T-cell (primary cell): ENCODE data around the gene LARGE1. TPM values are rescaled to one million over a fixed set of nuclear protein-coding genes. Genes with fewer than 3 reads are reported as not detected.
"Not testable (repeated sequence)": the region's sequence is repeated elsewhere in the genome, so short reads cannot be mapped to it uniquely, and the experiment has no call there.

Source experiments
- ATAC-seq, 4 experiments: fragments of 200-7000 bp in 3 of 4; fragments of 150-1000 bp in 1 of 4; cut with Tn5 transposase; replicated peaks in 1 of 4; 1 replicate in 3 of 4; 2 replicates in 1 of 4; pipeline ENCODE4 v1.10.0; 2021; ENCODE audit warnings: moderate library complexity in 3 of 4, mild to moderate bottlenecking in 2 of 4, moderate number of reproducible peaks in 1 of 4
- CTCF ChIA-PET, 2 donors: fragments of 300-600 bp; sonication (Branson Sonifier 250); formaldehyde crosslinking; loops; one replicate each; lab custom pipeline; 2022; ENCODE audit warnings: antibody characterized with exemption in 2 of 2; lab: Charles Lee
- POLR2A ChIA-PET, 2 donors: fragments of 300-600 bp; sonication (Branson Sonifier 250); formaldehyde crosslinking; loops; one replicate each; lab custom pipeline; 2022; ENCODE audit warnings: antibody characterized with exemption in 2 of 2; lab: Charles Lee
- DNase-seq, 35 experiments: peaks; one replicate each; pipeline versions ENCODE4 v3.0.0 to v3.0.0-alpha.2; 2013 to 2023
- H3K27ac ChIP-seq: one replicate; pipeline ENCODE4 v1.5.1; 2013; ENCODE audit warnings: low read length
- H3K27me3 ChIP-seq, 2 experiments: replicated peaks in 1 of 2; 1 replicate in 1 of 2; 2 replicates in 1 of 2; pipeline versions ENCODE4 v1.6.1 to v1.7.0; 2013; ENCODE audit warnings: low read length in 1 of 2, mixed read lengths in 1 of 2; ENCODE audit not compliant: control insufficient read depth in 2 of 2, insufficient read depth in 2 of 2; ENCODE audit errors: extremely low read depth in 1 of 2
- H3K36me3 ChIP-seq, 2 donors: 1 replicate in 1 of 2; 2 replicates in 1 of 2; pipeline versions ENCODE4 v1.6.1 to v1.7.0; 2013; ENCODE audit warnings: low read length in 1 of 2; ENCODE audit not compliant: control insufficient read depth in 2 of 2, insufficient read depth in 1 of 2; ENCODE audit errors: extremely low read depth in 1 of 2
- H3K4me1 ChIP-seq, 2 experiments: 1 replicate in 1 of 2; 2 replicates in 1 of 2; pipeline versions ENCODE4 v1.6.1 to v1.7.0; 2013; ENCODE audit warnings: low read length in 2 of 2, mixed read lengths in 1 of 2; ENCODE audit not compliant: insufficient read depth in 2 of 2, control insufficient read depth in 1 of 2; ENCODE audit errors: extremely low read depth in 1 of 2
- H3K4me3 ChIP-seq, 2 donors: 1 replicate in 1 of 2; 2 replicates in 1 of 2; pipeline versions ENCODE4 v1.5.1 to v1.7.0; 2013; ENCODE audit warnings: mild to moderate bottlenecking in 2 of 2, low read length in 1 of 2, moderate library complexity in 1 of 2; ENCODE audit not compliant: control insufficient read depth in 1 of 2; ENCODE audit errors: extremely low read depth in 1 of 2
- H3K9me3 ChIP-seq: 2 replicates; pipeline ENCODE4 v1.7.0; 2013
- H3K27ac Mint-ChIP-seq, 2 donors: one replicate each; pipeline ENCODE4 v1.8.0; 2020 to 2021; ENCODE audit warnings: mild to moderate bottlenecking in 2 of 2, mixed read lengths in 2 of 2
- H3K27me3 Mint-ChIP-seq, 2 donors: one replicate each; pipeline ENCODE4 v1.8.0; 2021 to 2022; ENCODE audit warnings: mixed read lengths in 2 of 2
- H3K36me3 Mint-ChIP-seq: one replicate; pipeline ENCODE4 v1.8.0; 2021; ENCODE audit warnings: mixed read lengths
- H3K4me1 Mint-ChIP-seq, 3 donors: one replicate each; pipeline ENCODE4 v1.8.0; 2020 to 2022; ENCODE audit warnings: mixed read lengths in 3 of 3, mild to moderate bottlenecking in 1 of 3
- H3K4me3 Mint-ChIP-seq, 3 donors: one replicate each; pipeline ENCODE4 v1.8.0; 2020 to 2022; ENCODE audit warnings: mild to moderate bottlenecking in 3 of 3, mixed read lengths in 3 of 3, moderate library complexity in 3 of 3
- H3K9me3 Mint-ChIP-seq, 3 donors: one replicate each; pipeline ENCODE4 v1.8.0; 2020 to 2022; ENCODE audit warnings: mixed read lengths in 3 of 3
- WGBS: methylation state at CpG from one replicate; pipeline ENCODE4 v1.1.5; 2013; ENCODE audit warnings: missing lambda C conversion rate; ENCODE audit not compliant: insufficient coverage; 5-methylcytosine and 5-hydroxymethylcytosine counted together
- total RNA-seq, 35 experiments: library from RNA in 6 of 35; stranded (reverse) in 6 of 35; fragments of 120-200 nt in 1 of 35; gene quantifications; one replicate each; pipeline versions ENCODE4 v1.2.1 to v1.2.4 and lab custom pipeline; 2013 to 2026

The LARGE1 gene
- total RNA-seq, 5 donors from 2014 or later (not counting 1 experiment from before 2014, with no cell fraction given), result 0.53 to 6.1 (median 3.0) TPM

- not testable (repeated sequence) for H3K4me1 ChIP-seq, ATAC-seq, DNase-seq
Observed at GRCh38 chr22:33566495-33566894, 353.8 kb downstream of the LARGE1 start.

GRCh38 chr22:33565580-33565995 is 354.7 kb downstream of the LARGE1 start:
- no peaks in the 10 kb centered on the region for H3K27me3 ChIP-seq
- no peak for ATAC-seq
- Mint-ChIP-seq H3K4me1 (peaks cover 0 to 7% (median 0%) of the 10 kb centered on the region in 3 donors), H3K27me3 (peaks cover 0 to 7% of the 10 kb centered on the region in 2 donors), H3K27ac (no peak overlapping the region), H3K4me3 (no peak overlapping the region), H3K36me3 (peaks cover 4% of the 10 kb centered on the region), H3K9me3 (peaks cover 2 to 10% (median 4%) of the 10 kb centered on the region in 3 donors)
- no peaks in the 10 kb centered on the region for H3K9me3 ChIP-seq
- no peak for DNase-seq
- WGBS, result 74% methylated on average over 5 of the region's 7 CpGs
- ChIA-PET POLR2A (no interaction called here), CTCF (no interaction called here)
- no peak overlapping the region for H3K4me3 ChIP-seq
- H3K27ac ChIP-seq, result no peak overlapping the region
- H3K4me1 ChIP-seq, result no peaks in the 10 kb centered on the region
- no peaks in the 10 kb centered on the region for H3K36me3 ChIP-seq

More at GRCh38 chr22:33566495-33566894, 353.8 kb downstream of the LARGE1 start:
- CTCF ChIA-PET, H3K36me3 Mint-ChIP-seq, H3K27ac Mint-ChIP-seq, H3K36me3 ChIP-seq, H3K4me1 Mint-ChIP-seq, H3K9me3 ChIP-seq, H3K27me3 Mint-ChIP-seq, H3K4me3 Mint-ChIP-seq, H3K27ac ChIP-seq, POLR2A ChIA-PET, H3K4me3 ChIP-seq, H3K27me3 ChIP-seq: not testable (repeated sequence)
- 93% methylated on average over 2 of the region's 6 CpGs for WGBS
- peaks cover 2 to 10% (median 4%) of the 10 kb centered on the region in 3 donors for H3K9me3 Mint-ChIP-seq

- H3K27me3 ChIP-seq, result no peaks in the 10 kb centered on the region
- Mint-ChIP-seq H3K4me1 (peaks cover 0 to 7% (median 0%) of the 10 kb centered on the region in 3 donors), H3K27me3 (peaks cover 0 to 5% of the 10 kb centered on the region in 2 donors), H3K36me3 (peaks cover 4% of the 10 kb centered on the region), H3K9me3 (peaks cover 2 to 10% (median 7%) of the 10 kb centered on the region in 3 donors), H3K27ac (no peak overlapping the region), H3K4me3 (no peak overlapping the region)
- no peaks in the 10 kb centered on the region for H3K9me3 ChIP-seq
- no peaks in the 10 kb centered on the region for H3K4me1 ChIP-seq
- 94% methylated on average over 2 of the region's 6 CpGs for WGBS
- no peaks in the 10 kb centered on the region for H3K36me3 ChIP-seq
- ATAC-seq (no peak), DNase-seq (no peak)
- CTCF ChIA-PET, result no interaction called here
- no peak overlapping the region for H3K27ac ChIP-seq
- H3K4me3 ChIP-seq, result no peak overlapping the region
- POLR2A ChIA-PET, result no interaction called here
Observed at GRCh38 chr22:33564683-33565082, 355.6 kb downstream of the LARGE1 start.

GRCh38 chr22:33563220-33563964 is 356.9 kb downstream of the LARGE1 start:
- Mint-ChIP-seq H3K27me3 (peaks cover 0 to 3% of the 10 kb centered on the region in 2 donors), H3K4me1 (peaks cover 0 to 5% (median 0%) of the 10 kb centered on the region in 3 donors), H3K9me3 (peaks cover 2 to 10% (median 7%) of the 10 kb centered on the region in 3 donors), H3K36me3 (peaks cover 4% of the 10 kb centered on the region), H3K4me3 (no peak overlapping the region), H3K27ac (no peak overlapping the region)
- H3K9me3 ChIP-seq, result no peaks in the 10 kb centered on the region
- H3K36me3 ChIP-seq, result no peaks in the 10 kb centered on the region
- WGBS, result 46% methylated on average over 6 of the region's 14 CpGs
- CTCF ChIA-PET, result no interaction called here
- no peak overlapping the region for H3K27ac ChIP-seq
- POLR2A ChIA-PET, result no interaction called here
- DNase-seq (no peak), ATAC-seq (no peak)
- no peak overlapping the region for H3K4me3 ChIP-seq
- no peaks in the 10 kb centered on the region for H3K27me3 ChIP-seq
- H3K4me1 ChIP-seq, result no peaks in the 10 kb centered on the region

GRCh38 chr22:33562501-33562900 is 357.8 kb downstream of the LARGE1 start:
- Mint-ChIP-seq H3K27ac (no peak overlapping the region), H3K4me3 (no peak overlapping the region), H3K27me3 (peaks cover 0 to 3% of the 10 kb centered on the region in 2 donors), H3K4me1 (no peaks in the 10 kb centered on the region), H3K9me3 (peaks cover 4 to 10% (median 7%) of the 10 kb centered on the region in 3 donors), H3K36me3 (peaks cover 4% of the 10 kb centered on the region)
- no peak overlapping the region for H3K27ac ChIP-seq
- ATAC-seq (no peak), DNase-seq (no peak)
- CTCF ChIA-PET, result no interaction called here
- WGBS, result 82% methylated on average over 3 of the region's 6 CpGs
- H3K36me3 ChIP-seq, result no peaks in the 10 kb centered on the region
- H3K27me3 ChIP-seq, result no peaks in the 10 kb centered on the region
- POLR2A ChIA-PET, result no interaction called here
- H3K4me3 ChIP-seq, result no peak overlapping the region
- no peaks in the 10 kb centered on the region for H3K9me3 ChIP-seq
- H3K4me1 ChIP-seq, result no peaks in the 10 kb centered on the region

- H3K4me3 Mint-ChIP-seq, result no peak overlapping the region
- peaks cover 4 to 13% (median 7%) of the 10 kb centered on the region in 3 donors for H3K9me3 Mint-ChIP-seq
- Histone ChIP-seq H3K4me1 (no peaks in the 10 kb centered on the region), H3K27ac (no peak overlapping the region), H3K4me3 (no peak overlapping the region), H3K36me3 (no peaks in the 10 kb centered on the region), H3K9me3 (no peaks in the 10 kb centered on the region), H3K27me3 (no peaks in the 10 kb centered on the region)
- H3K27me3 Mint-ChIP-seq, result peaks cover 0 to 3% of the 10 kb centered on the region in 2 donors
- no peaks in the 10 kb centered on the region for H3K4me1 Mint-ChIP-seq
- ATAC-seq (no peak), DNase-seq (no peak)
- H3K36me3 Mint-ChIP-seq, result peaks cover 4% of the 10 kb centered on the region
- WGBS, result 82% methylated on average over 4 of the region's 9 CpGs
- no peak overlapping the region for H3K27ac Mint-ChIP-seq
- ChIA-PET CTCF (interaction anchor here in 1 of 2 donors (1.1 kb wide), 1 partner anchor 9 kb away, joined by 3 read pairs; no protein-coding TSS in a partner anchor), POLR2A (no interaction called here)
Observed at GRCh38 chr22:33561149-33561807, 359.0 kb downstream of the LARGE1 start.
